GM18505 (cell line): Measurements from ENCODE around the gene NME4.

Experiments used
- ATAC-seq: cut with Tn5 transposase; IDR thresholded peaks from one replicate; pipeline ENCODE4 v1.9.1; 2021; ENCODE audit not compliant: unreplicated experiment
- POLR2A ChIP-seq: IDR thresholded peaks from 4 replicates; pipeline ENCODE4 v1.6.1; 2011; ENCODE audit warnings: borderline replicate concordance; ENCODE audit not compliant: insufficient read depth, insufficient read length; ENCODE audit errors: extremely low read depth

The NME4 gene

DNA sequence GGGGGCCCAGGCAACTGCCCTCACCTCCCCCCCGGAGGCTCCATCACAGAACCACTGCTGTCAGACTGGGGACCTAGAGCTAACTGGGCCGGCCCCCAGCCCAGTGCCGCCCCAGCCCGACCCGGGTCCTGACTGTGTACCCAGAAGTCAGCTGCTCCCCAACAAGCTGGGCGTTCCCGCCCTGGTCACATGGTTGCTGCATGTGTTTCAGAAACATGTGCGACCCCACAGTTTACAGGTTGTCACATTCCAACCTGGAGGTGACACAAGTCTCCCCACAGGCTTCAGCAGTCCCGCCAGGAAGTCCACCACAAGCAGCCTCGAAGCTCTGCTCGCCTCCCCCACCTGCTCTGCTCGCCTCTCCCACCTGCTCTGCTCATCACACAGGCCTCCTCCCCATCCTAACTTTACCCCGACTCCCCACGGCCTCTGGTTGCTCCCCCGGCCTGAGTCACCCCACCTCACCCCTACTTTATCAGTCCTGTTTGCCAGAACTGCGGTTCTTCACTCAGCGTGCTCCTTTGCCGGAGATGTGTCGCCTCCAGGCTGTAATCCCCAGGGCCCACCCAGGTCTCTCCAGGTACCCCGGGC, 27.6 kb upstream of the NME4 start:
- ATAC-seq: no peak

DNA sequence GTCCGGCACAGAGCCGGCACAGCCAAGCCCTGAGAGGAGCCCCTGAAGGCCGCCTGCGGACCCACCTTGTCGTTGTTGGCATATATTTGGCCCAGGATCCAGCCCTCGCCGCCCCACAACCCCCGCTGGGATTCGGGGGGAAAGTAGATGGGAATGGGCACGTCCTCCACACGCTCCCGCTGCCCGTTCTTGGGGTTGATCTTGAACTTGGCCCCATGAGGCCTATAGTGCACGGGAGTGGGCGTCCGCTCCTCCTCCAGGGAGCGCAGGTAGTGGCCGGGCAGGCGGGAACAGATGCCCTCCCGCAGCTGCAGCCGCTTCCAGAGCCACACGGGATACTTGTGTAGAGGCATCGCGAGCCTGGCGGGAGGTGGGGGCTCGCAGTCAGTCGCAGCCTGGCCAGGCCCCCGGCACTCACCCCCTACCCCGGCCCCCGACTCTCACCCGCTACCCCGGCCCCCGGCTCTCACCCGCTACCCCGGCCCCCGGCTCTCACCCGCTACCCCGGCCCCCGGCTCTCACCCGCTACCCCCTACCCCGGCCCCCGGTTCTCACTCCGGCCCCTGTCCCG, 27.0 kb upstream of the NME4 start:
- TF ChIP-seq POLR2A: no peak
- no peak for ATAC-seq

More for the DNA sequence above, 27.6 kb upstream of the NME4 start:
- no peak for TF ChIP-seq POLR2A

DNA sequence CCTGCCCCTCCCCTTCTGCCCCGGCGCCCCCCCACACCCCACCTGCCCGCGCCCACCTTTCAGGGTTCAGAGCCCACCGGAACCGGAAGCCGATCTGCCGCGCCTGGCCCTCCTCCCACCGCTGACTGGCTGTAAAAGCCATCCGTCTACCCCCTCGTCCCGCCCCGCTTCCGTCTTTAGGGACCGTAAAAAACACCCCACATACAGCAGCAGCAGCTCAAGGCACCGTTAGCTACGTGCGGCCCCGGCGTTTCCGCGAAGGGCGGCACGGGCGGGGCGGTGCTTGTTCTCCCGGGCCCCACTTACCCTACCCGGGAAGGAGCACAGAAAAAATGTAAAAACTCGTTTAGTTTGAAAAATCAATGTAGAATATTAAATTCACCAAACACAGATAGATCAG, 26.6 kb upstream of the NME4 start, which contains the start of gene MRPL28:
MRPL28 (minus strand) TSS at position 96 of the 400 bp plus-strand sequence. CDS start 320 bp downstream, outside the sequence.
- peak; percentile 71 for ATAC-seq
- TF ChIP-seq POLR2A: no peak

DNA sequence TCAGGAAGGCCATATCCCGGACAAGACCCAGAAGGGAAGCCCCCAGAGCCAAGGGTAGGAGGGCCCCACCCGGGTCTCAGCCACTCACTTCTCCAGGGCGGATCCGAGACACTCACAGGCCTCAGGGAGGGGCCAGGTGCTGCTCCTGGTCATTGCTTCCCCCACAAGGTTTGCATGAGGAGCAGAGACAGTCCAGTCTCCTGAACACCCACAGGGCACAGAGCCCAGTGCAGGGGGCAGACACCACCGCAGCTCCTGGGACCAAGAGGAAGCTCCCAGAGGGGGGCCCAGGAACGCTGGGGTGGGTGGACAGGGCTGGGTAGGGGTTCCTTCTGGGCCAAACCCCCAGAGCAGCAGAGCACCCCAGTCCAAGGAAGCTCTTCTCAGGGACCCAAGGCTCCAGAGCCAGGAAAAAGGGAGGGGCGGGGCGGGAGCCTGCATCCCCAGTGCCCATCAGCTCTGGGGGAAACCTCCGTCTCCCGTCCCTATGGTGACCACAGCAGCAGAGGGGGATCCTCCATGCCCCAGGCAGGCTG, 26.0 kb upstream of the NME4 start:
- no peak for TF ChIP-seq POLR2A
- ATAC-seq: no peak

DNA sequence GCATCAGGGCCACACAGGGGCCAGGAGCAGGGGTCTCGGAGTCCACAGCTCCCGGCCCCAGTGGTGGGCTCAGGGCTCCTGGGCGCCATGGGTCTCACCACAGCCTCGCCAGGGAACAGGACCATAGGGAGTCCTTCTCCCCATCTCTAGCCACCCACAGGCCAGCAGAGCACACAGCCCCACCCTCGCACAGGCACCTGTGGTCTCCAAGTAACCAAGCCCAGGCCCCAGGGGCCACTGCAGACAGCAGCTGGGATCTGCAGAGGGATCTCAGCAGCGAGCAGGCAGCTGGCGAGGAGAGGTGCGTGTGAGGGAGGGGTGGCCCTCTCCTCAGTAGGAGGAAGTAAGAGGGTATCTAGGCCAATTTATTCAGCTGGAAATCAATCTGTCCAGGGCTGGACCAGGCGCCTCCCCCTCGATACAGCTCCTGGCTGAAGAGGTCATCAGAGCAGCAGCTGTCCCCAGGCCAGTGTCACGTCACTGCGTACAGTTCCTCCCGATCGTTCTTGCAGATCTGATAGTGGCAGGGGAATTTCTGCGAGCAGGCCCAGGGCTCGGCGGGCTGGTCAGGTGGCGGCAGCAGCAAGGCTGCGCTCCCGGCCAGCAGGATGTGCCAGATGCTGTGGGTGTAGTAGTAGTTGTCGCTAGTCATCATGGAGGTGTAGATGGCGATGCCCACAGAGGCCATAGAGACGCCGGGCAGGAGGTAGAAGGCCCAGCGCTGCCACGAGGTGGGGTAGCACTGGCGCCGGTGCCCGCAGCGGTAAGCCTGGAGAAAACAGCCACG, 25.3 kb upstream of the NME4 start:
- ATAC-seq: no peak
- no peak for TF ChIP-seq POLR2A

DNA sequence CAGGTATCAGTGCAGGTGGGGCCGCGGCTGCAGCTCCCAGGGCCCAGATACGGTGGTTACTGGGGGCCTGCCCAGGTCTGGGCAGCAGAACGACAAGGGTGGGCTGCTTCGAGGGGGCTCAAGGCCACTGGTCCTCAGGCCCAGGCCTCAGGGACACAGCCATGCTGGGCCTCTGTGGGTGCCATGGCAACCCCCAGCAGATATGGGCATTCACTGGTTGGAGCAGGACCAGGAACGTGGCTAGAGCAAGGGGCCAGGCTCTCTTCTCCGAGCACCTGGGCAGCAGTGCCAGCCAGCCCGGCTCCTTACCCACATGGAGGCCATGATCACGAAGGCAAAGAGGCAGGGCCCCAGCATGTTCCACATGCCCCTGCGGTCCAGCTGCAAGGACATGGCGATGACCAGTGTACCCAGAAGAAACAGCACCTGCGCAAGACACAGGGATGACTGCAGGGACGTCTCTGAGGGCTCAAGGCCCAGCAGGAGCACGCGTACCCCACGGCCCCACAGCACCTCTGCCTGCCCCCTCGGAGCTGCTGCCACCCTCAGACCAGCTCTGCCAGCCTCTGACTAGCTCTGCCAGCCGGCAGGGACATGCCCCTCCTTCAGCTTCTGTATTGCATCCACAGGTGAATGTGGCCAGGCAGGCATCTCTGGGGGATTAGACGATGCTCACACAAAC, 24.6 kb upstream of the NME4 start:
- ATAC-seq: no peak
- no peak for TF ChIP-seq POLR2A

DNA sequence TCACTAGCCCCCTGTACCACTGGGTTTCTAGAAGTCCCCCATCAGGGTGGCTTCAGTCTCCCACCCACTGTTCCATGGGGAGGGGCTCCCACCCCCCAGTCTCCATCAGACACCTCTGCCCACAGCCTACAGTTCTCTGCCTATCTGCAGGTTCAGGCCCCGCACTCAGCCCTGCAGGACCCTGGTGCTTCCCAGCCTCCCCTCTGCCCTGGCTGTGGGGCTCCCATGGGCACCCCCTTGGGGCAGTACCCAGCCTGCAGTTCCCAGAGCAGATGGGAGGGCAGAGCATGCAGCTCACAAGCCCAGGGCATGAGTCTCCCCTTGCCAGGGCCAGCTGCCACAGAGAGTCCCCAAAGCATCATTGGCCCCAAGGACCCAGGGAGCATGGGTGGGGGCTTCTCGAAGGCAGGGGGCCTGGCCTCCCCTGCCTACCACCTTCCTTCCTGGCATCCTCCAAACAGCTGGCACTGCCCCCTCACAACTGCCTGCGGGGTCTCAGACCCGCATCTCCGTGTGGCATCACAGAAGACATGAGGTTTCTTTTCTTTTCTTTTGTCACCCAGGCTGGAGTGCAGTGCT, 23.9 kb upstream of the NME4 start:
- ATAC-seq: no peak
- no peak for TF ChIP-seq POLR2A

DNA sequence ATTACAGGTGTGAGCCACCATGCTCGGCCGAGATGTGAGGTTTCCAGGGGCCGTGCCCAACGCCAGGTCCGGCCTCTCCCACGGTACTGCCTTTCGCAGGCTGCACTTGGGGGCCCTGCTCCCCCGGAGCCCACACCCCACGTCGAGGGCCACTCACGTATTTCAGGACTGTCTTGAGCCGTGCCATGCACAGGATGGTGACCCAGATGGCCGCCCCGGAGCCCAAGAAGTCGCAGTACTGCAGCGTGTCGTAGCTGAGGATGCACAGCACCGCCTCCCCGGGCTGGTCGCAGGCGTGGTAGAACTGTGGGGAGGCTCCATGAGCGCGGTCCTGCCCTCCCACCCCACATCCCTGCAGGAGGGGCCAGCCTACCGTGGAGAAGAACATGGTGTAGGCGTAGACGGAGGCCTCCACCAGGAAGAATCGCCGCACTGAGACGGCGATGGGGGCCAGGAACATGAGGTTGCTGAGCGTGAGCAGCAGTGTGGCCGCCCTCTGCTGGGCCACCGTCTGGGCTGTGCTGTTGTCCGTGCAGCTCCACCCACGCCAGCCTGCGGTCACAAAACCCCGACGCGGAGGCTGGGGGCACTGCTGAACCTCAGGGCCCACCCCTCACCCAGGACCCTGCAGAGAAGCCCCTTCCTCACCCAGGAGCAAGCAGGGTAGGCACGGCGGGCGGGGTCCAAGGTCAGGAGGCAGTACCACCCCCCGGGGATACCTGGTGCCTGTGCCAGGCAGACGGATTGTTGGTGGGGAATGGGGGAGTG, 23.0 kb upstream of the NME4 start:
- no peak for ATAC-seq
- no peak for TF ChIP-seq POLR2A

DNA sequence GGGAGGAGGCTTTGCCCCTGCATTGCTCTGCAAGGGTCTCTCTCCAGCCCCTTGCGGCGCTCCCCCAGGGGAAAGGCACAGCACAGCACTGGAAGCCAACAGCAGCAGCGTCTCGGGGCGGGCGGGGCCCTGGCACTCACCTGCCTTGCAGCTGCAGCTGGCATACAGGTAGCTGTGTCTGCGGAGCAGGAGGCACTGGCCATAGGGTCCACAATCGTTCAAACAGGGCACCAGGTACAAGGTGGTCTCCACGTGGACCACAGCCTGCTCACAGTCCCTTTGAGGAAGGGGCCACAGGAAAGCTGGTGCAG, 22.4 kb upstream of the NME4 start:
- no peak for ATAC-seq

DNA sequence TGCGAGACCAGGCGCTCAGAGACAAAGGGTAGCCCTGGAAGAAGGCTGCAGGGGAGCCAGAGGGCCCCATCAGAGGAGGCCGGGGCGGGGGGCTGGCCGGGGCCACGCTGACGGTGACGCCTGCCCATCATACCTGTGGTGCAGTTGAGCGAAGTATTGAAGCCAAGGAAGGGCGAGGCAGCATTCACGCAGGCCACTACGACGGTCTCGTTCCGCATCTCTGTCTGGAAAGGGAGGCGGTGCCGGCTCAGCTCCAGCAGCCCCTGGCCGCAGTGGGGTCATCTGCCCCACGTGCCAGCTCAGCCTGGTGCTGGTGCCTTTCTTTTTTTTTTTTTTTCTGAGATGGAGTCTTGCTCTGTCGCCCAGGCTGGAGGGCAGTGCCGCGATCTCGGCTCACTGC, 21.8 kb upstream of the NME4 start:
- no peak for ATAC-seq
- TF ChIP-seq POLR2A: no peak

More for the DNA sequence above, 22.4 kb upstream of the NME4 start:
- TF ChIP-seq POLR2A: no peak

DNA sequence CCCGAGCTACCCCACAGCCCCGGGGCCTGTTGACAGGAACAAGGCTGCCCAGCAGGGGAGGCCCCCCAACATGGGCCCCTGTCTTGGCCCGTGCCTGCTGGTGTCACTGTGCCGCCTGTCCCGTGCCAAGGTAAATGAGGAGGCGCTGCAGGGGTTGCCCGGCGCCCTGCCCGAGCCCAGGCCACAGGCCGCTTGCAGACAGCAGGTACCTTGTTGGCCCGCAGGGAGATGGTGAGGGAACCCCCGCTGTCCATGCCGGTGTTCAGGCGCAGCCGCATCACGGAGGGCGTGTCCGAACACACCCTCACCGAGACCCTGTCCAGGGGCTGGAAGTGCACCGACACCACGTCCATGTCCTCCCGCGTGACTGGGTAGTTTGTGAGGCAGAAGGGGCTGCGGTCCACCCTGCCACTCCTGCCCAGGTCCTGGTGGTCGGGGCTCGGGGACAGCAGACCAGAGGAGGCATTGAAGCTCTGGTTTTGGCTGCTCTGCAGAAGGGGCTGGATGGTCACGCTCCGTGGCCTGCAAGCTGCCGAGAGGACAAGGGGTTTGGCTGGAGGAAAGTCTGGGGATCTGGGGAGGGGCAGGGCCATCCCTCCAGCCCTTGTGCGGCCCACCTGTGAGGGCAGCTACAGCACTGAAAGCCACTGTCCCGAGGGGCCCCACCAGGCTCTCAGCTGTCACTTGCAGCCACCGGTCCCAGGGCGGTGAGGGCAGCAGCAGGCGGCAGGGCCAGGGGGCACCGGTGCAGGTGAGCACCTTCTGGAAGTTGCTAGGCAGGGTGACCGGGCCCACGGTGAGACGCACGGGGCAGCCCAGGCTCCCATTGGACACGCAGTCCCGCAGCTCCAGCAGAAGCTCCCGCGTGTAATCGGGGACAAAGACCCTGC, 20.8 kb upstream of the NME4 start:
- ATAC-seq: no peak
- no peak for TF ChIP-seq POLR2A
